Measurements from ENCODE around the gene MCOLN3.
"Not testable (repeated sequence)": the region's sequence is repeated elsewhere in the genome, so short reads cannot be mapped to it uniquely, and the experiment has no call there.

The MCOLN3 gene

DNA sequence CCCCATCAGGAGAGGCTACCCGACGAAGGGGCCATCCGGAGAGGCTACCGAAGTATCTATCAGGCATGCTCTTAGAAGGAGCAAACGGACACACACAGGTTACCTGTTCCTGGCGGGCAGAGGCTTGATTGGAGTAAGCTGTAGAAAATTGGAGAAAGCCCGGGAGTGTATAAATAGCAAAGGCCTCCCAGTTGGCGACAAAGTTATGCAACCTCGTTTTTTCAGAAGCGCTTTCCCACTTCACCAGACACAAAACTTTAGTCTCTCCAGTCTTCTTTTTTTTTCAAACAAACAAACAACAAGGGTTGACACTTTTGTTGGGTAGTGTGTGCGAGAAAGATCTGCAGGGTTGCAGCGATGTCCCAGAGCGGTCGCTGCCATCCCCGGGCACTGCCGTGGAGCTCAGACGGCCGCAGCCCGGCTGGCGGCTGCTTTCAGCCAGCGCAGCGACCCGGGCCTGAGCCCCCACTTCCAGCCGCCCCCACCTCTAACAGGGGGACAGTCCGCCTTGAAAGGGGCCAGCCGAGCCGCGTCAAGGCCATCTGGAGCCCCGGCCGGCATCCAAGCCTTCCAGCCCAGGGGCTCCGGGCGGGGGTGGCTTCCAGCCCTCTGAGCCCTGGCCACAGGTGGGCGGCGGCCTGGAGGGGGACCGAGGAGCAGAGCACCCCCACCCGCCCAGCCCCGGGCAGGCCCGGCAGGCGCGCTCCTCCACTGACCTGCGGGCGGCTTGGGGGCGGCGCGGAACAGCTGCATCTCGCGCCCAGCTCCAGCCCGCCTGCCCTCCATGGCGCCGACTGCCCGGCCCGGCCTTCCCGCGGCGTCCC, 616 bp downstream of the MCOLN3 start:
- no peak for DNase-seq

GRCh38 chr1:85047144-85047471, 1.2 kb downstream of the MCOLN3 start:
- DNase-seq = no peak

- no peak for DNase-seq
Observed at GRCh38 chr1:85042413-85042812, 5.9 kb downstream of the MCOLN3 start.

DNA sequence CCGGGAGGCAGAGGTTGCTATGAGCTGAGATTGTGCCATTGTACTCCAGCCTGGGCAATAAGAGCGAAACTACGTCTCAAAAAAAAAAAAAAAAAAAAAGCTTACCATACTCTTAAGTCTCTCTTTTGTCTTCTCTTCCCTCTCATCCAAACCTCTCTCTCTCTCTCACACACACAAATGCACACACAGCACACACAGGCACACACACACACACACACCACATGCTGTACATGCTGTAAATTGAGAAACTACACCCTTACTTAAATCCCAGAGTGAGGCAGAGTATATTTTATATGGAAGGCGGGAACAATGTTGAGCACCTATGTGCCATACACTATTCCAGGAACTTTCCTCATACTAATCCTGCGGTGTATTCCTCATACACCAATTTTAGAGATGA, 6.5 kb downstream of the MCOLN3 start:
- no peak for DNase-seq

DNA sequence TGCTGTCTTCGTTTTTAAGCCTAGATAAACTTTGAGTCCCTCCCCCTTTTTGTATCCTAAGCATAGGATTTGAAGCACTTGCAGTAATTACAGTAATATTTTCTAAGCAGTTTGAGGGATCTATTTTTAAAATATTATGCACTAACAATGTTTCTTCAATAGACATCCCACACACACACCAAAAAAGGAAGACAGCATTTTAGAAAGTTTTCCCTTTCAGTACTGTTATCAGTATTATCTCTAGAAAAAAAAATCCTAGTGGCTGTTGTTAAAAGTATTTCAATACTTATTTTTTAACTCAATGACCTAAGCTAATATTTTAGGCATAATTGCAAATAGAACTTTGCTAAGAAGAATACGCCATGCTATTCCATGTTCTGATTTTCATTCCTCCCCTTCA, 15.1 kb downstream of the MCOLN3 start:
- no peak for DNase-seq

DNA sequence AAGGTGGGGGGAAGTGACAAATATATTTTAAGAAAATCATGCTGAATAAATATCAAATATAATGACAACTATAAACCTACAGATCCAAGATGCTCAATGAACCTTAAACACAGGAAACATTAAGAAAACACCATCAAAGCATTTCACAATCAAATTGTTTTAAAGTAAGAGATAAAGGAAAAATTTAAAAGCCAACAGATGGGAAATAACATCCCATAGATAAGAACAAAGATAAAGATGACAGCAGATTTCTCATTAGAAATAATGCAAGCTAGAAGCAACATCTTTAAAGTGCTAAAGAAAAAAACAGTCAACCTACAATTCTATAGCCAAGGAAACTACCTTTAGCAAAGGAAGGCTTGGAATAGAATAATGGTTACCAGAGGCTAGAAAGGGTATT, 17.8 kb downstream of the MCOLN3 start:
- no peak for DNase-seq

- DNase-seq = no peak
Observed at GRCh38 chr1:85028151-85028550, 20.1 kb downstream of the MCOLN3 start.

DNA sequence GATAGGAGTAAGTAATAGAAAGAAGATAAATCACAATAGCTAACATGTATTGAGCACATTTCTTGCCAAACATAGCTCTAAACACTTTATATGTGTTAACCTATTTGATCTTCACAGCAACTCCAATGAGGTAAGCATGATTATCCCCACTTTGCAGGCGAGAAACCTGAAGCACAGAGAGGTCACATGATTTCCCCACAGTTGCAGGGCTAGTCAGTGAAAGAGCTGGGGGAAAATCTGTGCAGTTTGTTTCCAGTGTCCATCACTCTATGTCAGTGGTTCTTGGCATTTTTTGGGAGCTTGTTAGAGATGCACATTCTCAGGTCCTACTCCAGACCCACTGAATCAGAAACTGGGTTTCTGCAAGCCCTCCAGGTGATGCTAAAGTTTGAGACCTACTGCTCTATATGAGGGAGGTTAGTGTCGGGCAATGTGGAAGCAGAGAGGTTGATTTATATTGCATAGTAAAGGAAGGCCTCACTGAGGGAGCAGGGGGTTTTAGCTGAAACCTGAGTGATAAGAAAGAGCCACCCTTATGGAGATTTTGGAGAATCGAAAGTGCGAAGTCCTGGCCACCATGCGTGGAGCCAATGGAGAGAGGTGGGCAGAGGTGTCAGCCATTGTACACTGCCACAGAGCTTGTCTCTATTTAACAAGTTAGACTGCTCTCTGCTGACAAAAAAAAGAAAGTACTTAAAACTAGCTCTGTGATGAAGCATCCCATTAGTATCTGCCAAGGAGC, 20.9 kb downstream of the MCOLN3 start:
- no peak for DNase-seq

DNA sequence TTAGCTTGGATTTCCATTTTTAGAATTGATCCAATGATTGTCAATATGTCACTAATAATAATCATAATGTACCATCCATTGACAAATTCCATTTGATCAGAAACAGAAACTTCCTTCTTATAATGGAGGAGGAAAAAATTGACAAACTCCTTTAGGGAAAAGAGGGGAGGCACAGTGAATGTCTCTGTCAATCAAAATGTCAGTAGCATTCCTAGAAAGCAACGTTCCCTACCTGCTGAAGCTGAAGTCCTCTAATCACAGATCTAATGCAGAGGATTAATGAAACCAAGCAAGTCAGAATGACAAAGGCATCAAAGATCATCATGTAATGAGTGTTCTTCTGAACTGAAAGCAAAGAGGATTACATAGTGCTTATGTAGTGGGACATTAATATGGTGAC, 22.4 kb downstream of the MCOLN3 start:
- DNase-seq = no peak

DNA sequence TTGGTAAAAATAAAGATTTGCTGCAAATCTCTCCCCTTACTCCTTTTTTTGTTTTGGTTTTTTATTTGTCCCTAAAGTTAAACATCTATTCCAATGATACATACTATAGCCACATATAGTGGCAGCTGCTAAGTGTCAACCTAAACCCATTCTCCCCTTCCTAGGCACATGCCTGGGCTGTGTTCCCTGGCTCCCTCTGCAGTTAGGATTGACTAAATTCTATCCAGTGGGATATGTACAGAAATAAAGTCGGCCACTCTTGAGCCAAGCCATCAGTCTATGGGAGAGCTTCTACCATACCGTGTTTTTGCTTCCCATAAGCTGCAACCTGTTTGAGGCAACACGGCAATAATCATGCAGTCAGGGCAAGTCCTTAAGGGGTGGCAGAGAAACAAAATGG, 23.6 kb downstream of the MCOLN3 start:
- DNase-seq = no peak

- no peak for DNase-seq
Observed at GRCh38 chr1:85022700-85023099, 25.6 kb downstream of the MCOLN3 start.

DNA sequence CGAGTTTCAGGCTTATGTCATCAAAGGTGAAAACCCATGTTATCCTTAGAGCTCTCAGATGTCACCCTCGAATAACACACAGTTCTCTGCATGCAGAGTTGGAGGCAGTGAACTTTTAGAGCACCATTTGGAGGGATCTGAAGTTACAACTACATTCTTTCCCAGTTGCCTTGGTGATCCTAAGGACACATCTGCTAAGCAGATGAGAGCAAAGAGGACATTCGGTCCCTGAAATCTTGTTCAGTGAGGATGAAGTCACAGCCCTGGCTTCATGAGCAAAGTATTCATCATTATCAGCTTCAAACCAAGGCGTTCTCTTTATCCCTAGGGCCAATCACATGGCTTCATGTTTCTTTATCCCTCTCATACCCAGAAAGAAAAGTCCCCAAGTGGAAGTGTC, 28.3 kb downstream of the MCOLN3 start:
- DNase-seq = peak; percentile 6

DNA sequence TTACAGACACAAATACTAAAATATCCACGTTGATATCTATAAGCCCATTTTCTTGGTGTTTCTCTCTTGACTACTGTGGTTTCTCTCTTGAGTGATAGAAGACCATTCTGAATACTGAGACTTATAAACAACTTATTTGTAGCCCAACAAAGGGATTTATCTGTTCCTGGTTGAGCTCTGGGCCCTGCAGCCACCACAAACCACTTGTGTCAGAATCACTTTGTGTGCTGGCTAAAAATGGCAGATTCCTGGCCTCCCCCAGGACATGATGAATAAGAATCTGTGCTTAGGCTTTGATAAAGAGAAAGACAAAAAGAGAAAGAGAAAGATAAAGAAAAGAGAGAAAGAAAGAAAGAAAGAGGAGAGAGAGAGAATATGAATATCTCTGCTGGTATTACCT, 32.5 kb downstream of the MCOLN3 start:
- DNase-seq = no peak

DNA sequence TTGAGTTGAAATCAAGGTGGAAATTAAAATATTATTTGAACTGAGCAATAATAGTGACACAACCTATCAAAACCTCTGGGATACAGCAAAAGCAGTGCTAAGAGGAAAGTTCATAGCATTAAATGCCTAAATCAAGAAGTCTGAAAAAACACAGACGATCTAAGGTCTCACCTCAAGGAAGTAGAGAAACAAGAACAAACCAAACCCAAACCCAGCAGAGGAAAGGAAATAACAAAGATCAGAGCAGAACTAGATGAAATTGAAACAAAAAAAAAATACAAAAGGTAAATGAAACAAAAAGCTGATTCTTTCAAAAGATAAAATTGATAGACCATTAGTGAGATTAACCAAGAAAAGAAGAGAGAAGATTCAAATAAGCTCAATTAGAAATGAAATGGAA, 42.7 kb downstream of the MCOLN3 start:
- not testable (repeated sequence) for DNase-seq

DNA sequence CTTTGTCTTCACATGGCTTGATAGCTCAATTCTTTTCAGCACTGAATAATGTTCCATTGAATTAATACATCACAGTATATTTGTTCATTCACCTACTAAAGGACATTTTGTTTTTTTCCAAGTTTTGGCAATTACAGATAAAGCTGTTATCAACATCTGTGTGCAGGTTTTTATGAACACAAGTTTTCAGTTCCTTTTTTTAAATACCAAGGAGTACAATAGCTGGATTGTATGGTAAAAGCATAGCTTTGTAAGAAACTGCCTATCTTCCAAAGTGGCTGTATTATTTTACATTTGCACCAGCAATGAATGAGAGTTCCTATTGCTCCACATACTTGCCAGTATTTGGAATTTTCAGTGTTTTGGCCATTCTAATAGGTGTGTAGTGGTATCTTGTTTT, 46.6 kb downstream of the MCOLN3 start:
- no peak for DNase-seq

DNA sequence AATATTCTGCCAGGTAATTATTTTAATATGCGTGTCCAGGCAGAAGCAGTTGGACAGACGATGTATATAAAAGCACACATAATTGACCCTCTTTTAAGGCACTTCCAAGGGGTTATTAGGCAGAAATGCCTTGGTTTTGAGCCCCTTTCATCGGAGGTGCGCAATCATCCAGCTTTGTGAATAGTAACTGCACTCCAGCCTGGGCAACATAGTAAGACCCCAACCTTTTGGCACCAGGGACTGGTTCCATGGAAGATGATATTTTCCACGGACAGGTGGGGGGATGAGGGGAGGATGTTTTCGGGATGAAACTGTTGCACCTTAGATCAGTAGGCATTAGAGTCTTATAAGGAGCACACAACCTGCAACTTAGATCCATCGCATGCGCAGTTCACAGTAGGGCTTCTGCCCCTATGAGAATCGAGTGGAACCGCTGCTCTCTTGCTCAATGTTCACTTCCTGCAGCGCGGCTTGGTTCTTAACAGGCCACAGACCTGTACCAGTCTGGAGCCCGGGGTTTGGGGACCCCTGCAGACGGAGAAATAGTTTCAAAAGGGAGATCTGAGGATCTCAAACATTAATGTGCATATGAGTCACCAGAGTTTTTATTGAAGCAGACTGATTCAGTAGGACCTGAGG, 49.5 kb downstream of the MCOLN3 start:
- DNase-seq = peak; percentile 11

- DNase-seq = no peak
Observed at GRCh38 chr1:84997667-84998600, 50.4 kb downstream of the MCOLN3 start.

GRCh38 chr1:84996846-84997666, 51.2 kb downstream of the MCOLN3 start, which contains the start of gene MCOLN2:
Gene MCOLN2, minus strand, starts transcription at chr1:84997113. Its CDS starts 241 bp downstream, at chr1:84996872.
- peak; percentile 12 for DNase-seq

GRCh38 chr1:84995484-84996334, 52.6 kb downstream of the MCOLN3 start:
- no peak for DNase-seq

GRCh38 chr1:84991097-84991920, 57.0 kb downstream of the MCOLN3 start:
- DNase-seq = no peak
